Fibroblast of peridontal ligament (primary cell): ENCODE measurements around the gene PRKCA.

Source experiments
- DNase-seq: peaks from one replicate; pipeline ENCODE4 v3.0.0-alpha.2; 2010; ENCODE audit errors: extremely low read depth

Gene PRKCA

GRCh38 chr17:66836063-66837005, 533.9 kb downstream of the PRKCA start:
- DNase-seq: no peak

GRCh38 chr17:66837226-66837625, 534.8 kb downstream of the PRKCA start:
- no peak for DNase-seq

GRCh38 chr17:66837885-66838665, 535.7 kb downstream of the PRKCA start:
- DNase-seq: no peak

DNA sequence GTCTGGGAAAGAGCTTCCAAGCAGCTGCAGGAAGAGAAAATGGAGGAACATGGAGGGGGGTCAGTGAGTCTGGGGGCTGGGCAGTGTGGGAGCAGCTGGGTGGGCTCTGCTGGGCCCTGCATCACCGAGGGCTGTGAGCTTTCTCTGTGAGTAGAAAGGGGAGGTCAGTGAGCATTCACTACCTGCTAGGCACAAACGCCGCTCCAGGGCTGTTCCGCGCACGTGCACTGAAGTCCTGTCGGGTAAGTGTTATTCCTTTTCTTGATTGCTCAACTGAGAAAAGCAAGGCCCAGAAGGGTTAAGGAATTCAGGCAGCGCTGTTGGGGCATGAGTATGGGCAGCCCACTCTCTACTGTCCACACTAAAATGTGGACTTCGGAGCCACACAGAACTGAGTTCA, 537.2 kb downstream of the PRKCA start:
- DNase-seq: no peak

DNA sequence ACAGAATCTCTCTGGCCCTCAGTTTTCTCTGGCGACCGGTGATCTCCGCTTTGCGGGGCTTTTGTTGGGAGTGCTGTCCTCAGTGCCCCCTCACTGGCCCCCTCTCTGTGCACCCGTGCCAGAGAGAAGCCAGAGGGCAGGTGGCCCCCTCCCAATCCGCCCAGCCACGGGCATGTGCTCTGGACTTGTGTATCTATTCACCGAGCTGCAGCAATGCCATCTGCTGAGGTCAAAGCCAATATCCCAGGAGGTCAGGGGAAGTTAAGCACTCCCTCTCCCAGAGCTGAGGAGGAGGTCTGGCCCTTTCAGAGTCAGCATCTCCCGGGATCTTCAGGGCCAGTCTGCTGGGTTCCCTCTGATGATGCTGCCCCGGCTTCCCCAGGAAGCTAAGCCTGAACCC, 537.6 kb downstream of the PRKCA start:
- no peak for DNase-seq

- no peak for DNase-seq
Observed at GRCh38 chr17:66841328-66841727, 538.9 kb downstream of the PRKCA start.

DNA sequence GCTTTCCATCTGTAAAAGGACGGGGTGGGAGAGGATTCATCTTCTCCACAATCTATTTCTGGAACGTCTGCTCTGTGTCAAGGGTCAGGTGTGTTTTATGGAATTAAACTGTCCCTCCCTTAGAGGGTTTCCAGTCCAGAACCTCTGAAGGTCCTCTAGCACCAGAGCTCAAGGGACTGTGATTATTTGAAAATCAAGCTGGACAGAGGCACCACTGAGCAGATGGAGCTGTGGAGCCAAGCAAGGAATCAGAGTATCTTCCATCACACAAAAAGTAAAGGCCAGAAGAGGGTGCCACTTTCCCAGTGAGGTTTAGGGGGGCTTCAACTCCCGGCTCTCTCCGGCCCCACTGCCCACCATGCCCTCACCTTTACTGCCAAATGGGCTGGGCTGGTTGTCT, 539.3 kb downstream of the PRKCA start:
- DNase-seq: no peak

GRCh38 chr17:66842505-66842904, 540.1 kb downstream of the PRKCA start:
- no peak for DNase-seq

GRCh38 chr17:66842959-66843358, 540.5 kb downstream of the PRKCA start:
- DNase-seq: no peak

- no peak for DNase-seq
Observed at GRCh38 chr17:66843627-66844026, 541.2 kb downstream of the PRKCA start.

- no peak for DNase-seq
Observed at GRCh38 chr17:66847704-66848103, 545.3 kb downstream of the PRKCA start.

DNA sequence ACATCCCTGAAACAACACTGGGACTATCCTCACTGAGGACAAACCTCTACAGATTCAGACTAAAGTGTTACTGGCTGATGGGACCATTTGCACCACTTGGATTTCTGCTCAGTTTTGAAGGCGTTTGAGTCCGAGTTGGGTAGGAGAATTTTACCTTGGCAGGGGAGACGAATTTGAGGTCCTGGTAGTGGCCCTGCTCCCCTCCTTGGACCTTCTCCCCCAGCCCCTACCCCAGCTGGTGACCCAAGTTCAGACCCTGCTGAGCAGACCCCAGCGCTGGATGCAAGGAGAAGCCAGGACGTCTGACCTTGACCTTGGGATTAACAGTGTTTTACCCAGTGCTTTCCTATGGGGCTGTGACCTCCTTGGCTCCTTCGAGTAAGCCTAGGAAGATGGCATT, 546.1 kb downstream of the PRKCA start:
- no peak for DNase-seq

GRCh38 chr17:66849032-66849655, 546.7 kb downstream of the PRKCA start:
- no peak for DNase-seq

DNA sequence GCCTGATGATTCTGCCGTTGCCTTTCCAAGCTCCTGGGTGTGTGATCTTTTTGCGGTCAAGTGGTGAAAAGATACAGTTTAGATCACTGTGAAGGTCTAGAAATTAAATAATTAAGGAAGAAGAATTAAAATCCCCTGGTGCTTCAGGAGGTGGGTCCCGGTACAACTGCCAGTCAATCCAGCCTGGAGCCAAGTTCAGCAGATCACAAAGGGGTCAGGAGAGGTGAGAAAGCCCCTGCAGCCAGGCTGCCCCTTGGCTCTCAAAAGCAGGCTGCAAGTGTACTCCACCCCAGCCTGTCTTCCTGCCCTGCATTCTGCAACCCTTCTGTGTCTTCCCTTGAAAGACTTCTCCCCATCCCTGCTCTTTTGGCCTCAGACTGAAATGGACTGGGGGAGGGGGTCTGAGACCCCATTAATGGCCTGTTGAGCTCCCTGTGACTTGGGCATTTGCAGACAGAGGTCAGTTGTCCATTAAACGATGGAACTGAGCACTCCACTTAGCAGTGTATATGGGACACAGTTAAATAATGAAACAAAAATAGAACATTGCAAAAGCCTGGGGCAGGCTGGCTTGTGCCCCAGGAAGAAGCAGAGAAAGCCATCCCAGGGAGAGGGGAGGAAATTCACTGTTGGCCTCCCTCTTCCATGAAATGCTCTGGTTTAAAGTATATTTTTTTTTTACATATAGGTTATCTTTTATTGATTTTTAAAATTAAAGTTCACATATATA, 547.6 kb downstream of the PRKCA start:
- DNase-seq: no peak

DNA sequence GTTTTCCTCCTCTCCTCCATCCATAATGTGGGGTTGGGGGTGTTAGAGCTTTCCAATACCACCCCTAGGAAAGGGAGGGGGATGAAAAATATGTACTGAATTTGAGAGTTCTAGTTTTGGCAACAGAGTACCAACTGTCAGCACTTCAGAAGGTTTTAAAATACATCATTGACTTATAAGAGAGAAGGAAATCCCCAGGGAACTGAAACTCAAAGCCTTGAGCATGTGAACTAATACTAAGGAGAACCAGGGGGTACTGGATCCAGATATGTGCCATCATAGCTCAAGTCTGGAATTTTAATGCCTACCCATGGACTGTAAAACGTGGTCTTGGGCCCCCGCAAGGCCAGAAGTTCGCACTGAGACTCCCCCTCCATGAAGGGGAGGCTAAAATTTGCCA, 548.3 kb downstream of the PRKCA start:
- no peak for DNase-seq

GRCh38 chr17:66855204-66855603, 552.8 kb downstream of the PRKCA start:
- no peak for DNase-seq

DNA sequence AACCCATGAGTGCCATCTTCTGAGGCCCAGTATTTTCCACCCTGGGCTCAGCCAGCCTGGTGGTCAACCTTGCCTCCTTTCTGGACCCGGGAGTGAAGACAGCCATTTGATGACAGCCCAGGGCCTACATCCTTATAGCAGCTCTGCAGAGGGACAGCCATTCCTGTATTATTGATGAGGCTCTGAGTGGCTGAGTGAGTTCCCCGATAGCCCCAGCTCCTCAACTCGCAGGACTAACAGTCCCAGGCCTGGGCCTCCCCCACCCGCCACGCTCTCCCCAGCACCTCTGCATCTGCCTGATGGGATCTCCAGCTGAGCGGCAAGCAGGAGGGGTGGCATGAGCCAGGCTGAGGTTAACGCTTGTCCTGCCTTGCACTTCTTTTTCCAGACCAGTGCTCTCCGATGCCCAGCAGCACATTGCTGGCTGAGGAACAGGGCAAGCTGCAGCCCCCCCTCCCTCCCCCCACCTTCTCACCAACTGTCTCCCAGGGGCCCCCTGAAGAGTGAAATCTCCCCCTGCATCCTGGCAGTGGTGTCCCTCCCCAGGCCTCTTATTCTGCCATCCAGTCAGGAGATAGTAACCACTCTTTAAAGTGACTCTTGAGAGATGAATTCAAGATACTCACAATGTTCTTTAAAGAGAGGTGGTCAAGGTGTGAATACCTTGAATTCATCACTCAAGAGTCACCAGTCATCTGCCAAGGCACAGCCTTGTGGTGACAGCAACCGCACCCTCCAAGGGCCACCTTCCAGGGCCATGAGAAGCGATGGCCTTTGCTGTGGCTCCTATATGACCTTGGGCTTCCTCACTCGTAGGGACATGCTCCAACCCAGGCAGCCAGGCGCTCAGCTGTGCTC, 556.0 kb downstream of the PRKCA start:
- no peak for DNase-seq

DNA sequence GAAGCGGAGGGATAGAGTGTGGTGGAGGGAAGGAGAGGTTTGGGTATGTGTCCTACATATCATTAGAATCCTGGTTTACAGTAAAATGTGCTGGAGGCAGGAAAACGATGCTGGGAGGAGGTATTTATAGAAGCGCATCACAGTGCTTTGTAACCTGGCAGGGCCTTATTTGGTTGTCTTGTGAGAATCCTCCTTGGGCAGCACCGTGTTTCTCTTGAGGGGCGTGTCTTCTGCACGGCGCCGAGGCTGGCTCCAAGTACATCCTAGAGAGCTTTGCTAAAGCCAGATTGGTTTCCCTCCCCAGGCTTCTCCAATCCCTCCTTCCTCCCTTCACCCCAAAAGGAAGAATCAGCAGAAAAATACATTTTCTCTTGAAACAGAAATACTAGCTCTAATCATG, 556.9 kb downstream of the PRKCA start:
- no peak for DNase-seq

DNA sequence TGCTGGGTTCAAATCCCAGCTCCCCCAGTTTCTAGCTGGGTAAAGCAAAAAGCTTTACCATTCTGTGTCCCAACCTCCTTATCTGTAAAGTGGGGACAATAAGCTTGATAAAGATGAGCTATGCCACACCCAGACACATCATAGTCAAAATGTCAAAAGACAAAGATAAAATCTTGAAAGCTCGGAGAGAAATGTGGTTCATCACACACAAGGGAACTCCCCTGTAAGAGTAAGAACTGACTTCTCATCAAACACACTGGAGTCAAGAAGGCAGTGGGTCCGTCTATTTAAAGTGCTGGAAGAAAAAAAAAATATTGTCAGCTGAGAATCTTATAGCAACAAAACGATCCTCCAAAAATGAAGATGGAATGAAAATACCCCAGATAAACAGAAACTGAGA, 557.8 kb downstream of the PRKCA start:
- no peak for DNase-seq
